RWPE1 (cell line): ENCODE results near the gene SEMA4F.

ENCODE experiments used
- CTCF ChIA-PET: fragments of 350-600 bp; sonication (Branson Sonifier 250); formaldehyde crosslinking; extraction: SDS; loops from one replicate; lab custom pipeline; 2021; lab: Yijun Ruan, JAX
- POLR2A ChIA-PET: fragments of 400-600 bp; formaldehyde crosslinking; extraction: SDS; loops from one replicate; lab custom pipeline; 2020; ENCODE audit warnings: antibody characterized with exemption; ENCODE audit not compliant: low non-redundant PET; lab: Yijun Ruan, JAX
- DNase-seq: peaks from one replicate; pipeline ENCODE4 v3.0.0; 2012; ENCODE audit warnings: low spot score
- H3K27ac ChIP-seq: fragments of 450-650 bp; 2 replicates; pipeline ENCODE4 v1.5.1; 2017
- TF ChIP-seq, protein P1 (sequence below): fragments of 450-650 bp; conservative IDR thresholded peaks from 2 replicates; pipeline ENCODE4 v1.5.1; 2017; ENCODE audit warnings: low read depth, mild to moderate bottlenecking

Gene SEMA4F

DNA sequence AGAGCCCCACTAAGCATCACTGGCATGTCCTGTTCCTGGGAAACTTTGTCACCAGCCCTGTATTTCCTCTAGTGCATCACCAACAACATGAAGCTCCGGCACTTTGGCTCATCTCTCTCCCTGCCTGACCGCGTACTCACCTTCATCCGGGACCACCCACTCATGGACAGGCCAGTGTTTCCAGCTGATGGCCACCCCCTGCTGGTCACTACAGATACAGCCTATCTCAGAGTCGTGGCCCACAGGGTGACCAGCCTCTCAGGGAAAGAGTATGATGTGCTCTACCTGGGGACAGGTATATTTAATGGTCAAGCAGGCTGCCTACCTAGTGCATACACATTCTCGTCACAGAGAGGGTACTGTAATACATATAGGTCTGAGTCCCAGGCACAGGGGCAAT, 21.0 kb downstream of the SEMA4F start:
- CTCF ChIA-PET, result interaction anchor here (0.5 to 0.6 kb wide), 2 partner anchors 10 to 62 kb away, joined by 3 to 4 read pairs; no protein-coding TSS in a partner anchor
- DNase-seq, result no peak

DNA sequence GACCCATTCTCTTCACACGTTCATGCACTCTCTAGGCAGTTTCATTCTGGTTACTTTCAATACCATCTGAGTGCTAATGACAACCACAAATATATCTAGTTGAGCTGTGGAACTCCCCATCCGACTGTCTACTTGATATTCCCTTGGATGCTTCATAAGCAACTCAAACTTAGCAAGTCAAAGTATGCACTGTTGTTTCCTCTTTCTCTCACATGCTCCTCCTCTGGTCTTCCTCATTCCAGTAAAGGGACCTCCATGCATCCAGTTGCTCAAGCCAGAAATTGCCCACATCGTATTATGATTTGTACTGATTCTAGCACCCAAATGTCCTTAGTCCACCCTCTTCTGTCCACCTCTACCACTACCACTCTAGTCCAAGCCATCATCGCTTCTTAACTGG, 22.3 kb downstream of the SEMA4F start:
- no peak for DNase-seq
- POLR2A ChIA-PET, result no interaction called here
- TF ChIP-seq, protein P1, sequence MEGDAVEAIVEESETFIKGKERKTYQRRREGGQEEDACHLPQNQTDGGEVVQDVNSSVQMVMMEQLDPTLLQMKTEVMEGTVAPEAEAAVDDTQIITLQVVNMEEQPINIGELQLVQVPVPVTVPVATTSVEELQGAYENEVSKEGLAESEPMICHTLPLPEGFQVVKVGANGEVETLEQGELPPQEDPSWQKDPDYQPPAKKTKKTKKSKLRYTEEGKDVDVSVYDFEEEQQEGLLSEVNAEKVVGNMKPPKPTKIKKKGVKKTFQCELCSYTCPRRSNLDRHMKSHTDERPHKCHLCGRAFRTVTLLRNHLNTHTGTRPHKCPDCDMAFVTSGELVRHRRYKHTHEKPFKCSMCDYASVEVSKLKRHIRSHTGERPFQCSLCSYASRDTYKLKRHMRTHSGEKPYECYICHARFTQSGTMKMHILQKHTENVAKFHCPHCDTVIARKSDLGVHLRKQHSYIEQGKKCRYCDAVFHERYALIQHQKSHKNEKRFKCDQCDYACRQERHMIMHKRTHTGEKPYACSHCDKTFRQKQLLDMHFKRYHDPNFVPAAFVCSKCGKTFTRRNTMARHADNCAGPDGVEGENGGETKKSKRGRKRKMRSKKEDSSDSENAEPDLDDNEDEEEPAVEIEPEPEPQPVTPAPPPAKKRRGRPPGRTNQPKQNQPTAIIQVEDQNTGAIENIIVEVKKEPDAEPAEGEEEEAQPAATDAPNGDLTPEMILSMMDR, result no peak
- H3K27ac ChIP-seq, result no peak overlapping the region
- CTCF ChIA-PET, result no interaction called here

More for the DNA sequence above, 21.0 kb downstream of the SEMA4F start:
- POLR2A ChIA-PET, result no interaction called here
- TF ChIP-seq, protein P1, result no peak
- H3K27ac ChIP-seq, result no peak overlapping the region

DNA sequence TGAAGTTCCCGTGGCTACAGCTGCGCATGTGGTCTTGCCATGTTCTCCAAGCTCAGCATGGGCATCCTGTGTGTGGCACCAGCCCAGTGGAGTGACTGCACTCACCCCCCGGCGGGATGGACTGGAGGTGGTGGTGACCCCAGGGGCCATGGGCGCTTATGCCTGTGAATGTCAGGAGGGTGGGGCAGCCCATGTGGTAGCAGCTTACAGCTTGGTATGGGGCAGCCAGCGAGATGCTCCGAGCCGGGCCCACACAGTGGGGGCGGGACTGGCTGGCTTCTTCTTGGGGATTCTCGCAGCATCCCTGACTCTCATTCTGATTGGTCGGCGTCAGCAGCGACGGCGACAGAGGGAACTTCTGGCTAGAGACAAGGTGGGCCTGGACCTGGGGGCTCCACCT, 25.6 kb downstream of the SEMA4F start:
- ChIA-PET CTCF (no interaction called here), POLR2A (no interaction called here)
- H3K27ac ChIP-seq, result no peak overlapping the region
- no peak for DNase-seq
- TF ChIP-seq, protein P1, result no peak

DNA sequence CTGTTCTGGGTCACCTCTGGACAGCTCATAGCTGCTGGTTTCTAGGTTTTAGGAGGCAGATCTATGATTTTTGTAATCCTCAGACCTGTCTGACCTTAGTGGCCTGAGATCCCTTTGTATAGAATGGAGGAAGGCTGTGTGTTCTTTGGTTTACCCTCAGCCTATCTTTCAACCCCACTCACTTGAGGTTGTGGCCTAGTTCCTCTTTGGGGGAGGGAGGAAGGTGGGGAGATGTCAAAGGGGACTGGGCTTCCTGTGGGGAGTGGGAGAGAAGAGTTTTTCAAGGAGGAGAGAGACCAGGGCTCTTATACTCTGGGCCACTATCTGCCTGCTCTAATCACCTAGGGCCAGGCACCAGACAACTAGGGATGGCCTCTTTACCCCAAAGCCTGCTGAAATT, 28.5 kb downstream of the SEMA4F start:
- DNase-seq, result no peak
- TF ChIP-seq, protein P1, result no peak
- ChIA-PET POLR2A (no interaction called here), CTCF (no interaction called here)
- no peak overlapping the region for H3K27ac ChIP-seq

DNA sequence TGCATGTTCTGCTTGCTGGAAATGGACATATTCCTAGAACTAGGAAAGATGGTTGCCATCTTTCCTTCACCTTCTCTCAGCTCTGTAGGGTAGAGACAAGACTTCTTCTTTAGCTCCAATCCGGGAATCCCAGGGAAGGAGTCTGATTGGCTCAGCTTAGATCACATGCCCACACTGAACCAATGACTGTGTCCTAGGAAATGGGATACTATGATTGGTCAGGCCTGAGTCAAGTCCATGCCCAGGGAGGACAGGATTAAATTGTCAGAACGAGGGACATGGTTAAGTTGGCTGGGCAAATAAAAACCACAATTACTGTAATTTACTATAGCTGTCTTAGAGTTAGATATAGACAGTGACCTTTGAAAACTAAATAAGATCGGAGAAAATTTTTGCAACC, 31.4 kb downstream of the SEMA4F start:
- DNase-seq, result no peak
- POLR2A ChIA-PET, result no interaction called here
- CTCF ChIA-PET, result interaction anchor here (0.7 kb wide), 1 partner anchor 136 kb away, joined by 4 read pairs; no protein-coding TSS in a partner anchor
- TF ChIP-seq, protein P1, result no peak
- H3K27ac ChIP-seq, result no peak overlapping the region

DNA sequence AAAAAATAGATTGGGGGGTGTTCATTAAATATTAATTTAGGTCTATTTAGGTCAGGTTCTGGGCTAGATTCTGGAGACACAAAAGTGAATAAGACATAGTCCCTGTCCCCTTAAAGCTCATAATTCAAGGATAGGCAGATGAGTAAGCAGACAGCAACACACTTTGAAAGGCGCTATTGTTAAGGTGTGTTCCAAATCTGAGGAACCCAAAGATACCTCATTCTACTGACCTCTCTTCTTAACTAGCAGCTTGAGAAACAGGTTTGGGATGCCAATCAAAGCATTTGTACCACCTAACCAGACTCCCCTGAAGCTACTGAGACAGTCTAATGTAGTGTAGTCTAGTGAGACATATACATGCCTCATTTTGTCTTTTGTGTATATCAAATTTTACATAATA, 34.8 kb downstream of the SEMA4F start:
- ChIA-PET POLR2A (no interaction called here), CTCF (no interaction called here)

More for the DNA sequence above, 34.8 kb downstream of the SEMA4F start:
- H3K27ac ChIP-seq, result no peak overlapping the region
- DNase-seq, result no peak
- TF ChIP-seq, protein P1, result no peak
